Nephron (organoid): ENCODE results near the gene CTNND2.

ENCODE experiments used
- H3K27ac Mint-ChIP-seq, 3 experiments: 2 replicates each; pipeline ENCODE4 v1.8.0; 2020; ENCODE audit warnings: mixed read lengths in 3 of 3, mild to moderate bottlenecking in 2 of 3, moderate library complexity in 1 of 3
- H3K27me3 Mint-ChIP-seq: 2 replicates; pipeline ENCODE4 v1.8.0; 2021; ENCODE audit warnings: low read depth, mild to moderate bottlenecking, moderate library complexity, mixed read lengths
- H3K36me3 Mint-ChIP-seq: 2 replicates; pipeline ENCODE4 v1.8.0; 2020; ENCODE audit warnings: low read depth, mixed read lengths
- H3K4me1 Mint-ChIP-seq: 2 replicates; pipeline ENCODE4 v1.8.0; 2020; ENCODE audit warnings: mixed read lengths
- H3K4me3 Mint-ChIP-seq, 3 experiments: 2 replicates each; pipeline ENCODE4 v1.8.0; 2020; ENCODE audit warnings: mild to moderate bottlenecking in 3 of 3, mixed read lengths in 3 of 3, moderate library complexity in 2 of 3
- H3K9me3 Mint-ChIP-seq: 2 replicates; pipeline ENCODE4 v1.8.0; 2020; ENCODE audit warnings: mixed read lengths
- CTCF ChIP-seq, 3 experiments: fragments of 200-600 bp; sonication (generic); IDR thresholded peaks; one replicate each; pipeline ENCODE4 v1.5.0; 2021; ENCODE audit warnings: antibody characterized with exemption in 3 of 3; ENCODE audit not compliant: unreplicated experiment in 3 of 3

Gene CTNND2

GRCh38 chr5:11588803-11589202, 315.4 kb downstream of the CTNND2 start:
- H3K36me3 Mint-ChIP-seq = no peaks in the 10 kb centered on the region
- peaks cover 3% of the 10 kb centered on the region for H3K27me3 Mint-ChIP-seq
- H3K27ac Mint-ChIP-seq = no peak overlapping the region
- H3K4me1 Mint-ChIP-seq = peaks cover 6% of the 10 kb centered on the region
- no peak for TF ChIP-seq CTCF (IDR thresholded peaks at IDR 0.05; ENCODE audit: unreplicated experiment in 3 of 3)
- H3K4me3 Mint-ChIP-seq = peak overlapping the region; percentile 54 to 66 (median 65)
- H3K9me3 Mint-ChIP-seq = no peaks in the 10 kb centered on the region

- no peak for TF ChIP-seq CTCF (IDR thresholded peaks at IDR 0.05; ENCODE audit: unreplicated experiment in 3 of 3)
- H3K27ac Mint-ChIP-seq = no peak overlapping the region
- H3K4me3 Mint-ChIP-seq = no peak overlapping the region
- H3K36me3 Mint-ChIP-seq = no peaks in the 10 kb centered on the region
- H3K9me3 Mint-ChIP-seq = no peaks in the 10 kb centered on the region
- H3K4me1 Mint-ChIP-seq = peaks cover 4% of the 10 kb centered on the region
- peaks cover 3% of the 10 kb centered on the region for H3K27me3 Mint-ChIP-seq
These were observed 320.2 kb downstream of the CTNND2 start for GRCh38 chr5:11584017-11584416.

GRCh38 chr5:11579351-11579750, 324.9 kb downstream of the CTNND2 start:
- no peak for TF ChIP-seq CTCF (IDR thresholded peaks at IDR 0.05; ENCODE audit: unreplicated experiment in 3 of 3)
- Mint-ChIP-seq H3K27ac (no peak overlapping the region), H3K9me3 (no peaks in the 10 kb centered on the region), H3K4me1 (no peaks in the 10 kb centered on the region), H3K27me3 (no peaks in the 10 kb centered on the region), H3K4me3 (no peak overlapping the region), H3K36me3 (no peaks in the 10 kb centered on the region)

- no peak overlapping the region for H3K27ac Mint-ChIP-seq
- H3K27me3 Mint-ChIP-seq = no peaks in the 10 kb centered on the region
- H3K36me3 Mint-ChIP-seq = no peaks in the 10 kb centered on the region
- no peaks in the 10 kb centered on the region for H3K9me3 Mint-ChIP-seq
- no peaks in the 10 kb centered on the region for H3K4me1 Mint-ChIP-seq
- H3K4me3 Mint-ChIP-seq = no peak overlapping the region
- no peak for TF ChIP-seq CTCF (IDR thresholded peaks at IDR 0.05; ENCODE audit: unreplicated experiment in 3 of 3)
These were observed 329.5 kb downstream of the CTNND2 start for GRCh38 chr5:11574787-11575186.

GRCh38 chr5:11573140-11573992, 330.9 kb downstream of the CTNND2 start:
- no peak overlapping the region for H3K27ac Mint-ChIP-seq
- H3K36me3 Mint-ChIP-seq = no peaks in the 10 kb centered on the region
- no peak for TF ChIP-seq CTCF (IDR thresholded peaks at IDR 0.05; ENCODE audit: unreplicated experiment in 3 of 3)
- H3K4me3 Mint-ChIP-seq = no peak overlapping the region
- no peaks in the 10 kb centered on the region for H3K4me1 Mint-ChIP-seq
- H3K27me3 Mint-ChIP-seq = no peaks in the 10 kb centered on the region
- no peaks in the 10 kb centered on the region for H3K9me3 Mint-ChIP-seq

- H3K4me3 Mint-ChIP-seq = no peak overlapping the region
- H3K4me1 Mint-ChIP-seq = no peaks in the 10 kb centered on the region
- no peaks in the 10 kb centered on the region for H3K9me3 Mint-ChIP-seq
- no peak overlapping the region for H3K27ac Mint-ChIP-seq
- H3K36me3 Mint-ChIP-seq = no peaks in the 10 kb centered on the region
- H3K27me3 Mint-ChIP-seq = no peaks in the 10 kb centered on the region
- no peak for TF ChIP-seq CTCF (IDR thresholded peaks at IDR 0.05; ENCODE audit: unreplicated experiment in 3 of 3)
These were observed 339.5 kb downstream of the CTNND2 start for GRCh38 chr5:11564706-11565105.
